Gastroesophageal sphincter (tissue), 4 donors: ENCODE results near the gene BAIAP2L1. TPM values are rescaled to one million over a fixed set of nuclear protein-coding genes. Genes with fewer than 3 reads are reported as not detected.

Experiments
- ATAC-seq: fragments of 150-250 bp; one replicate; pipeline ENCODE4 v1.9.1; 2016; ENCODE audit warnings: mild to moderate bottlenecking, moderate library complexity
- H3K27ac ChIP-seq, 4 donors: fragments of 200-600 bp; sonication (generic) in 3 of 4; 1 replicate in 3 of 4; 2 replicates in 1 of 4; pipeline ENCODE4 v1.5.1; 2016 to 2019
- H3K27me3 ChIP-seq: fragments of 200-600 bp; sonication (generic); one replicate; pipeline ENCODE4 v1.5.1; 2019
- H3K36me3 ChIP-seq, 2 donors: fragments of 200-600 bp; sonication (generic); one replicate each; pipeline ENCODE4 v1.5.1; 2019; ENCODE audit warnings: control low read depth in 1 of 2
- H3K4me1 ChIP-seq, 3 donors: fragments of 200-600 bp; sonication (generic); 1 replicate in 2 of 3; 2 replicates in 1 of 3; pipeline ENCODE4 v1.5.1; 2016 to 2019; ENCODE audit warnings: control low read depth in 2 of 3
- H3K4me3 ChIP-seq, 2 donors: fragments of 200-600 bp; sonication (generic); one replicate each; pipeline ENCODE4 v1.5.1; 2019; ENCODE audit warnings: mild to moderate bottlenecking in 1 of 2, moderate library complexity in 1 of 2
- H3K9me3 ChIP-seq, 3 donors: fragments of 200-600 bp; sonication (generic); one replicate each; pipeline ENCODE4 v1.5.1; 2017 to 2019; ENCODE audit warnings: control low read depth in 2 of 3
- CTCF ChIP-seq, 4 experiments: fragments of 200-600 bp in 2 of 4; fragments of 450-650 bp in 2 of 4; sonication (generic) in 1 of 4; IDR thresholded peaks; one replicate each; pipeline ENCODE4 v1.5.1; 2017 to 2019; ENCODE audit warnings: antibody characterized with exemption in 4 of 4, mild to moderate bottlenecking in 2 of 4, moderate library complexity in 2 of 4
- EP300 ChIP-seq: sonication (generic); formaldehyde crosslinking; IDR thresholded peaks from one replicate; pipeline ENCODE4 v1.6.1; 2017; ENCODE audit warnings: antibody characterized with exemption, mild to moderate bottlenecking
- POLR2A ChIP-seq, 2 donors: fragments of 450-650 bp; IDR thresholded peaks; one replicate each; pipeline ENCODE4 v1.6.1; 2017; ENCODE audit warnings: antibody characterized with exemption in 2 of 2, mild to moderate bottlenecking in 2 of 2, moderate library complexity in 1 of 2
- POLR2AphosphoS5 ChIP-seq: sonication (generic); formaldehyde crosslinking; IDR thresholded peaks from one replicate; pipeline ENCODE4 v1.6.1; 2017; ENCODE audit warnings: antibody characterized with exemption
- WGBS, 2 donors: methylation state at CpG; one replicate each; pipeline ENCODE4 v1.1.5; 2018; ENCODE audit warnings: low coverage in 1 of 2; 5-methylcytosine and 5-hydroxymethylcytosine counted together
- total RNA-seq, 4 donors: library from RNA; depleted of rRNA; stranded (reverse); fragments of >200 nt; gene quantifications; one replicate each; pipeline ENCODE4 v1.1.0, GENCODE V29; 2016

Gene BAIAP2L1
- total RNA-seq, 4 donors from 2014 or later = 0.13 to 6.7 (median 2.1) TPM

- H3K9me3 ChIP-seq = peaks cover 0 to 5% (median 0%) of the 10 kb centered on the region in 3 donors
- no peak overlapping the region for H3K27ac ChIP-seq
- H3K36me3 ChIP-seq = no peaks in the 10 kb centered on the region
- no peak overlapping the region for H3K4me3 ChIP-seq
- no peaks in the 10 kb centered on the region for H3K27me3 ChIP-seq
- no peak for TF ChIP-seq CTCF (IDR thresholded peaks at IDR 0.05)
- TF ChIP-seq POLR2A (IDR thresholded peaks at IDR 0.05) = no peak
- no peak for TF ChIP-seq POLR2AphosphoS5
- WGBS, 2 donors = 24 to 34% methylated on average over 4 of the region's 4 CpGs
- peaks cover 0 to 4% (median 0%) of the 10 kb centered on the region in 3 donors for H3K4me1 ChIP-seq
- no peak for ATAC-seq
These were observed 48.3 kb downstream of the BAIAP2L1 start for GRCh38 chr7:98352621-98353020.

DNA sequence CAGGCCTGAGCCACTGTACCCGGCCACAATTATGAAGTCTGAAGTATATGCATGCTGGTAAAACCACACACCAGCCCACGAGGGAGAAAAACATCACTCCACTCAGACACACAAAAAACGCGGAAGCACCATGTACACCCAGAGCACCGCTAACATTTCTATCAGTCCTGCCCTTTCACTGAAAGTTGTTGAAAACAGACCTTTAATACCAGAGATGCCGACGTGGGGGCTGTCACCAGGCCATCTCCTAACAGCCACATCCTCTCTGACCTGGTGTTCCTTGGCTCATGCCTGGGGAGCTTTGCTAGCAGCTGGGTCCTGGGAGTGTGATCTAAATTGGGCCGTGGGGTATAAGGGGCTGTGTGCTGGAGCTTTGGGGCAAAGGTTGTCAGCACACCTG, 49.8 kb downstream of the BAIAP2L1 start:
- no peaks in the 10 kb centered on the region for H3K36me3 ChIP-seq
- H3K4me1 ChIP-seq = peaks cover 0 to 4% (median 0%) of the 10 kb centered on the region in 3 donors
- H3K27me3 ChIP-seq = no peaks in the 10 kb centered on the region
- H3K4me3 ChIP-seq = no peak overlapping the region
- peaks cover 0 to 5% (median 0%) of the 10 kb centered on the region in 3 donors for H3K9me3 ChIP-seq
- no peak for TF ChIP-seq POLR2AphosphoS5
- TF ChIP-seq CTCF (IDR thresholded peaks at IDR 0.05) = no peak
- no peak for TF ChIP-seq EP300
- no peak for TF ChIP-seq POLR2A (IDR thresholded peaks at IDR 0.05)
- WGBS, 2 donors = 87 to 89% methylated on average over 7 to 8 of the region's 8 CpGs
- ATAC-seq = no peak
- no peak overlapping the region for H3K27ac ChIP-seq

DNA sequence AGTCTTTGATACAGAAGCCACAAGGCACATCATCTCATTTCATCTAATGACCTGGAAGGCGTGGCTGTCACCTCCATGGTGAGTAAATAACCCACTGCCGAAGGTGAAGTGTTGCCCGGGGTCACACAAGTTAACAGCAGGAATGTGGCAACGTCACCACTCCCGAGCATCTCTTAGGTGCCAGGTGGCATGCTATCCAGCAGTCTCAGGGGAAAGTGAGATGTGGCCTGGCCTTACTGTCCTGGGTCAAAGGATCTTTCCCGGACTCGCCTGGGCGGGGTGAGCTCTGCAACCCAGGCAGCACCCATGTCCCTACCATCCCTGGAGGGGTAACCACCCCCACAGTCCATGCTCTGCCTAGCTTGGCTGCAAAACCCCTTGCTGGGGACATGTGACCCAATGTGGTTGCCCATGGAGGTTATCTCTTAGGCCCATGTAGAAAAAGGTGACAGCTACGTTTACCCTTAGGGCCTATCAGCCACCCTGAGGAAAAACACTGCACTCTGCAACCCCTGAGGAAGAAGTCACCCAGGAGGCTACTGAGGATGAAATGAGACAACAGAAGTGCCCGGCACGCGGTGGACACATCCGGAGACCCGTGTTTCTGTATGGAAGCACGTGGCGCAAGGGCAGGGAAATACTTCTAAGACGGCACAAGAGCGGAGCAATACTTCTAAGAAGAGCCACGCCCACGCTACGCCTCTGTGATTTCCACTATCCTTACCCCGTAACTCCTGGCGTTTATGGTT, 52.0 kb downstream of the BAIAP2L1 start:
- H3K4me1 ChIP-seq = peaks cover 0 to 4% (median 0%) of the 10 kb centered on the region in 3 donors
- H3K36me3 ChIP-seq = no peaks in the 10 kb centered on the region
- 81 to 82% methylated on average over 5 to 13 of the region's 23 CpGs for WGBS, 2 donors
- H3K27me3 ChIP-seq = no peaks in the 10 kb centered on the region
- H3K4me3 ChIP-seq = no peak overlapping the region
- no peak overlapping the region for H3K27ac ChIP-seq
- no peak for ATAC-seq
- H3K9me3 ChIP-seq = peaks cover 0 to 5% (median 0%) of the 10 kb centered on the region in 3 donors
- no peak for TF ChIP-seq POLR2AphosphoS5
- TF ChIP-seq POLR2A (IDR thresholded peaks at IDR 0.05) = no peak
- no peak for TF ChIP-seq CTCF (IDR thresholded peaks at IDR 0.05)
- no peak for TF ChIP-seq EP300

DNA sequence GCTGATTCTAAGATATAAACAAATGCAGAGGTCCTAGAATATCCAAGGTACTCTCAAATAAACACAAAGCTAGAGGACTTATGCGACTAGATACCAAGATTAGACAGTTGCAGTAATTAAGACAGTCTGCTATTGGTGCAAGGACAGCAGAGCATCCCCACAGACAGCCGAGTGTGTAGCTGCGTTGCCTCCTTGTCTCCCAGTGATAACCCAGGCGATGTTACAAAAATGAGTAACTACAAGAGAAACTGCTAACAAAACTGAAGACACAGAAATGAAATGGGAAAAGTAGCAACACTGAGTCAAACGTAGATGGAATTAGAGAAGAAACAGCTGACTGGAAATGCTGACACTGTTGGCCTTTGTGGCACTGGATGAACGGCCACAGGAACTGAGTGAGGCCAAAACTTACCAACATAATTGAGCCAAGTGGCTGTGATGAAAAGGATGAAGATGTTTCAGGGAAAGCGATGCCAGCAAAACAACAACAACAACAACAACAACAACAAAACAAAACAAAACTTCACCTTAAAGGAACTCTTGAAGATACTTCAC, 54.3 kb downstream of the BAIAP2L1 start:
- H3K4me1 ChIP-seq = no peaks in the 10 kb centered on the region
- TF ChIP-seq POLR2AphosphoS5 (no peak), CTCF (IDR thresholded peaks at IDR 0.05) (no peak), POLR2A (IDR thresholded peaks at IDR 0.05) (no peak), EP300 (no peak)
- no peak for ATAC-seq
- no peaks in the 10 kb centered on the region for H3K36me3 ChIP-seq
- no peaks in the 10 kb centered on the region for H3K27me3 ChIP-seq
- H3K9me3 ChIP-seq = peaks cover 0 to 5% (median 0%) of the 10 kb centered on the region in 3 donors
- no peak overlapping the region for H3K27ac ChIP-seq
- no peak overlapping the region for H3K4me3 ChIP-seq
- WGBS, 2 donors = 44 to 50% methylated on average over 5 to 7 of the region's 7 CpGs

GRCh38 chr7:98341106-98341505, 59.8 kb downstream of the BAIAP2L1 start:
- no peaks in the 10 kb centered on the region for H3K4me1 ChIP-seq
- H3K36me3 ChIP-seq = no peaks in the 10 kb centered on the region
- no peak for TF ChIP-seq EP300
- no peak for TF ChIP-seq CTCF (IDR thresholded peaks at IDR 0.05)
- no peak for TF ChIP-seq POLR2AphosphoS5
- TF ChIP-seq POLR2A (IDR thresholded peaks at IDR 0.05) = no peak
- no peaks in the 10 kb centered on the region for H3K9me3 ChIP-seq
- ATAC-seq = no peak
- H3K27ac ChIP-seq = no peak overlapping the region
- H3K27me3 ChIP-seq = no peaks in the 10 kb centered on the region
- 51 to 90% methylated on average over 2 to 3 of the region's 3 CpGs for WGBS, 2 donors
- H3K4me3 ChIP-seq = no peak overlapping the region
